HG03520 (cell line): Measurements from ENCODE around the gene CNIH2.
"Not testable (repeated sequence)": the region's sequence is repeated elsewhere in the genome, so short reads cannot be mapped to it uniquely, and the experiment has no call there.

ENCODE experiments used
- ATAC-seq: cut with Tn5 transposase; IDR thresholded peaks from one replicate; pipeline ENCODE4 v1.9.1; 2021; ENCODE audit warnings: mild to moderate bottlenecking, moderate library complexity; ENCODE audit not compliant: unreplicated experiment

Gene CNIH2

DNA sequence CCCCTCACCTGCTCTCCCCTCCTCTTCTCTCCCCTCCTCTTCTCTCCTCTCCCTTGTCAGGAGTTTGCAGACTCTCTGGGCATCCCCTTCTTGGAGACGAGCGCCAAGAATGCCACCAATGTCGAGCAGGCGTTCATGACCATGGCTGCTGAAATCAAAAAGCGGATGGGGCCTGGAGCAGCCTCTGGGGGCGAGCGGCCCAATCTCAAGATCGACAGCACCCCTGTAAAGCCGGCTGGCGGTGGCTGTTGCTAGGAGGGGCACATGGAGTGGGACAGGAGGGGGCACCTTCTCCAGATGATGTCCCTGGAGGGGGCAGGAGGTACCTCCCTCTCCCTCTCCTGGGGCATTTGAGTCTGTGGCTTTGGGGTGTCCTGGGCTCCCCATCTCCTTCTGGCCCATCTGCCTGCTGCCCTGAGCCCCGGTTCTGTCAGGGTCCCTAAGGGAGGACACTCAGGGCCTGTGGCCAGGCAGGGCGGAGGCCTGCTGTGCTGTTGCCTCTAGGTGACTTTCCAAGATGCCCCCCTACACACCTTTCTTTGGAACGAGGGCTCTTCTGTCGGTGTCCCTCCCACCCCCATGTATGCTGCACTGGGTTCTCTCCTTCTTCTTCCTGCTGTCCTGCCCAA is 1.9 kb upstream of the CNIH2 start:
- no peak for ATAC-seq

DNA sequence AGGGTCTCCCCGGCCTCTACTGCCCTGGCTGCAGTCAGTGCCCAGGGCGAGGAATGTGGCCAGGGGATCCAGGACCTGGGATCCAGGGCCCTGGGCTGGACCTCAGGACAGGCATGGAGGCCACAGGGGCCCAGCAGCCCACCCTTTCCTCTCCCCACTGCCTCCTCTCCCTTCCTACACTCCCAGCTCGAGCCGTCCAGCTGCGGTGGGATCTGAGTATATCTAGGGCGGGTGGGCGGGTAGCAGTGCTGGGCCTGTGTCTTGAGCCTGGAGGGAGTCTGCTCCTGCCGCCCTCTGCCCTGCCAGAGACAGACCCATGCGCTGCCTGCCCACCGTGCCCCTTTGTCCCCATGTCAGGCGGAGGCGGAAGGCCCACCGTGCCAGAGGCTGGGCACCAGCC is 1.4 kb upstream of the CNIH2 start:
- ATAC-seq: not testable (repeated sequence)

DNA sequence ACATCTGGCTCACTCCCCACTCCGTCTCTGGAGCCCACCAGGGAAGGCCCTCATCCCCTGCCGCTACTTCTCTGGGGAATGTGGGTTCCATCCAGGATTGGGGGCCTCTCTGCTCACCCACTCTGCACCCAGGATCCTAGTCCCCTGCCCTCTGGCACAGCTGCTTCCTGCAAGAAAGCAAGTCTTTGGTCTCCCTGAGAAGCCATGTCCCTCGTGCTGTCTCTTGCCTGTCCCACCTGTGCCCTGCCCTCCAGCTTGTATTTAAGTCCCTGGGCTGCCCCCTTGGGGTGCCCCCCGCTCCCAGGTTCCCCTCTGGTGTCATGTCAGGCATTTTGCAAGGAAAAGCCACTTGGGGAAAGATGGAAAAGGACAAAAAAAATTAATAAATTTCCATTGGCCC is 911 bp upstream of the CNIH2 start:
- ATAC-seq: not testable (repeated sequence)

DNA sequence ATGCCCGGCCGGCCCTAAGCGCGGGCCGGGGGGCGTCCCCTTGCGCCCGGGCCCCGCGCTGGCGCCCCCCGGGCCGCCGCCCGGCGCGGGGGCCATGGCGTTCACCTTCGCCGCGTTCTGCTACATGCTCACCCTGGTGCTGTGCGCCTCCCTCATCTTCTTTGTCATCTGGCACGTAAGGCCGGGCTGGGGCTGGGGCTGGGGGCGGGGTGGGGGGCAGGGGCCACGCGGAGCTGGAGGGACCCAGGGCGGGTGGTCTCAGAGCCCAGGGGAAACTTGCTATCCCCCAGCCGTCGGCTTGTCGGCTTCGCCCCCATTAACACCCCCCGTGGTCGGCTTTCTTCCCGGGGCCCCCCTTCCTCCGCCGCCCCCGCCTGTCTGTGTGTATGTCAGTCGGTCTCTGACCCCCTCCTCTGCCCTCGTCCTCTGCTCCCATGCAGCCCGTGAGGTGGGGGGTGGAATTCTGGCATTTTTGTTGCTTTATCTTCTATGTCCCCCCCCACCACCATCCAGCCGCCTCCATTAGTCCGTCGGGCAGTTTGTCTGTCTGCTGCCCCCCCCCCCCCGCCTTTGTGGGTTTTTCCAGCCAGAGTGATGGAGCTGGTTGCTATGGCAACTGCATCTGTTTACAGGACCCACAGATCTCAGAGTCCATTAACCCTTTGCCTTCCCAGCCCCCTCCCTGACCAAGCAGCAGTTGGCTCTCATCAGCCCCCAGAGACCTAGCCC is 552 bp downstream of the CNIH2 start:
- no peak for ATAC-seq

DNA sequence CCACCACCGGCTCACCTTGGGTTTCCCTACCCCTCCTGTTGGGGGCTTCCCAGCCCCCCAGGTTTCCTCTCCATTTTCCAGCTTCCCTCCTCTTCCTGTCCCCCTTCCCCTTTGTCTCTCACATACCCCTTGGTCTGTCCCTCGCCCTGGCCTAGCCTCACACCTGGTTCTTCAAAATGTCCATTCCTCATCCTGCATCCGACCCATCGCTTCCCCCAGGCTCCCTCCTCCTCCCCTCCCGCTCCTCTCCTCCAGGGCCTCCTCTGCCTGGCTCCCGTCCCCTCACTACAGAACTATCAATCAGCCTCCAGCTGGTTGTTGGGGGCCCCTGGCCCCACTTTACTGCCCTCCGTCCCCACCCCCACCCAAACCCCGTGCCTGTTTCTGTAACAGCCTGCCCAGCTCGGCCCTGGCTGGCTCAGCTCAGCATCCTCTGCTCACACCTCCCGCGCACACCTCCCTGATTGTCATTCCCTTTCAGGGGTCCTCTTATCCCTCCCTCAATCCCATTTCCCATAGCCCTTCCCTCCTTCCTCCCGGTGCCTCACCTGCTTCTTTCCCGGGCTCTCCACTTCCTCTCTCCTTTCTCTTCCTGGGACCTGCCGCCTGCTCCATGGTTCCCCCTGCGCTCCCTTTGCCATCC is 1.2 kb downstream of the CNIH2 start:
- no peak for ATAC-seq

DNA sequence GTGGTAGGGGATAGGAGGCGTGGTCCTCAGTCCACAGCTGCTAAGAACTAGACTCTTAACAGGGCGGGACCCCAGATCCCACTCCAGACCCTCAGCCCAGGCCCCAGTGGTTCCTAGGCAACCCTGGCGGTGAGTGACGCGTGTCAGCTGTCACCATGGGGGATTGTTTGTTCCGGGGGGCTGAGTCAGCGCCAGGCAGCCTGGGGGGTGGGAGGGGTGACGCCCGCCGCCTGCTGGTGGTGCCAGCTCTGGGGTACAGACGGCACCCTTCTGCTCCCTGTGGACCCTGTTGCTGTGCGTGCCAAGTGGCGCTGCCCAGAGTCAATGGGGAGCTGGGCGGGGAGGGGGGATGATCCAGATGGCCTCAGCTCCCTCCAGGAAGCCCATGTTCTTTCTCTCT is 2.5 kb downstream of the CNIH2 start:
- ATAC-seq: no peak

DNA sequence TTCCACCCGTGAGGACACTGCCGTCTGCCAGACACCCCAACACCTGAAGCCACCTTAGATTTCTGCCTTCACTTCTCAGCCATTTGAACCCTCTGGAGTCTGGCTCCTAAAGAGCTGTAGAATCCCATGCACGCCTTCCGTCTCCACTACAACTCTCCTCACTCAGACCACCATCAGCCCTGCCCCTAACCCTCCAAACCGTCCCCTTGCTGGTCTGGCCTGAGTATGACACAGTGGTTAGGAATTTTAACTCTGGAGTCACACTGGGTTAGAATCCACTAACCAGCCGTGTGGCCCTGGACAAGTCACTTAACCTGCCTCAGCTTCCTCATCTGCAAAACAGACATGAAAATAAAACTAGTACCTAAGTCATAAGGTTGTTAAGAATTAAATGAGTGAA is 3.0 kb downstream of the CNIH2 start:
- ATAC-seq: no peak

DNA sequence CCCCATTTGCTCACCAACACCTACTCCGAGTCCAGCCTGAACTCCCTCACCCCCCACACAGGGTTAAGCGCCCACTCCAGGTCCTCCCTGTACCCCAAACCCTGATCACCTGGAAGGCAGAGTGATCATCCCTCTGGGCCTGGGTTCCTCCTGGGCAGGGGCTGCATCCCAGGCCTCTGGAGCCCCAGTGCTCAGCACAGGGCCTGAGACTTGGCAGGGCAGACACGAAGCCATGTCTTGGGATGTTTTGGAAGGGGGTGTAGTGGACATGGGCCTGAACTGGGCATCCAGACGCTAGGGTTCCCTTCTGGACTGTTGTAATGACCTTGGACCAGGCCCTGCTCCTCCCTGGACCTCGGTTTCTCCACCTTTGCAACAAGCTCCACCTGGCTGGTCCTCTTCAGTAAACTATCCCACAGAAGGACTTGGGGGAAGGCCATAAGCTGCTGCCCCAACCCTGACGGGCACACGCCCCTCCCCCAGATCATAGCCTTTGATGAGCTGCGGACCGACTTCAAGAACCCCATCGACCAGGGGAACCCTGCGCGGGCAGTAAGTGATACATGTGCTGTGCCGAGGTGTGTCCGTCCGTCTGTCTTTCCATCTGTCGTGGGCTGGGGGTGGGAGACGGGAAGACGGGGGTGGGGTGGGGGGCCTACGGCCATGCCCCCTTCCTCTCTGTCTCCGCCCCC is 3.9 kb downstream of the CNIH2 start:
- ATAC-seq: no peak

DNA sequence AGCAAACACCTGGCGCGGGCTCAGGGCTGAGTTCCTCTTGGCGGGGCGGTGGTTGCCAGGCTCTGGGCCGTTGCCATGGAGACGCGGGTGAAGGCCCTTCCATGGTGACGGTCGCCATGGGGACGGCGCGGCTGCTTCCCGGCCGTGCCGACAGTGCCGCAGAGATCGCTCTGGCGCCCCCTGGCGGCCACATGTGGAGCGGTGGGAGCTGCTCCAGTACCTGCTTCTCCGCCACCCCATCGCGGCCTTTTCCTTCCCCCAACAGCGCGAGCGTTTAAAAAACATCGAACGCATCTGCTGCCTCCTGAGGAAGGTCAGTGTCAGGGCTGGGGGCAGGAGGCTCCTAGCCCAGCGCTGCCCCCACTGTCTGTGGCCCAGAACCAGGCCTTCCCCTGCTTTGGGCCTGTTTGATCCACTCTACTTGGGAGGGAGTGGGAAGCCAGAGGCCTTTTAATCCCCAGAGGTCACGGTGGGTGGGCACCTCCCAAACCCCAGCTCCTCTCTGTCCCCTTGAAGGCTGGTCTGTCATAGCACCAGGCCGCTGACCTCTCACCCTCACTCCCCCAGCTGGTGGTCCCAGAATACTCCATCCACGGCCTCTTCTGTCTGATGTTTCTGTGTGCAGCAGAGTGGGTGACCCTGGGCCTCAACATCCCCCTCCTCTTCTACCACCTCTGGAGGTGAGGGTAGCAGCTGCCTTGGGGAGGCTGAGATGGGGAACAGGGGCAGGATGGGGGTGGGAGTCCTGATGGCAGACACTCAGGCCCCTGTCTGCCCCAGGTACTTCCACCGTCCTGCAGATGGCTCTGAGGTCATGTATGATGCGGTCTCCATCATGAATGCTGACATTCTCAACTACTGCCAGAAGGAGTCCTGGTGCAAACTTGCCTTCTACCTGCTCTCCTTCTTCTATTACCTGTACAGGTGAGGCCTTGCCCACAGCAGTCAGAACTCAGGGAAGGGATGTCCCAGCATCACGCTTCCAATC is 4.8 kb downstream of the CNIH2 start:
- peak; percentile 80 for ATAC-seq

DNA sequence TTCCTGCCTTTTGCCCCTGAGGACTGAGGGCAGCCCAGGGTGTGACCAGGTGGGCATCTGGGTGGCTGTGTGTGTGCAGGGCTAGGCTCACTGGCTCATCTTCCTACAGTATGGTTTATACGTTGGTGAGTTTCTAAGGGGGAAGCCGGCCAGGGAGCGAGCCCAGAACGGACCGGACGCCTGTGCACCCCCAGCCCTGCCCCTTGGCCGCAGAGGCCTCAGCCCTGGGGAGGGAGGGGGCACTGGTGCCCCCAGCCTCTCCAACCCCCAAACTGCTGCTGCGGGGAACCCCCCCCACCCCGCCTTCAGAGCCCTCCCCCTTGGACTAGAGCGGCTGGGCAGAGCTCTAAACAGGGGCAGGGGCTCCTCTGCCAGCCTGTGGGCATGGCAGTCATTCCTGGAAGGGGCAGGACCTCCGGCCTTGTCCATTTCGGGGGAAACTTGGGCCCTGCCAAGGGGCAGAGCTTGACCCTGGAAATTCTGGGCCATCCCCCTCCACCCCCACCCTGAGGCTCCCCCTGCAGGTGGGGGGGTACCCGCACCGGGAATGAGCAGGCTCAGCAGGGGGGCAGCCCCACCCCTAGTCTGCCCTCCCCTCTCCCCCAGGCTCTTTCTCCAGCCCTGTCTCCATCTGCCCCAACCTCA is 5.6 kb downstream of the CNIH2 start:
- no peak for ATAC-seq

DNA sequence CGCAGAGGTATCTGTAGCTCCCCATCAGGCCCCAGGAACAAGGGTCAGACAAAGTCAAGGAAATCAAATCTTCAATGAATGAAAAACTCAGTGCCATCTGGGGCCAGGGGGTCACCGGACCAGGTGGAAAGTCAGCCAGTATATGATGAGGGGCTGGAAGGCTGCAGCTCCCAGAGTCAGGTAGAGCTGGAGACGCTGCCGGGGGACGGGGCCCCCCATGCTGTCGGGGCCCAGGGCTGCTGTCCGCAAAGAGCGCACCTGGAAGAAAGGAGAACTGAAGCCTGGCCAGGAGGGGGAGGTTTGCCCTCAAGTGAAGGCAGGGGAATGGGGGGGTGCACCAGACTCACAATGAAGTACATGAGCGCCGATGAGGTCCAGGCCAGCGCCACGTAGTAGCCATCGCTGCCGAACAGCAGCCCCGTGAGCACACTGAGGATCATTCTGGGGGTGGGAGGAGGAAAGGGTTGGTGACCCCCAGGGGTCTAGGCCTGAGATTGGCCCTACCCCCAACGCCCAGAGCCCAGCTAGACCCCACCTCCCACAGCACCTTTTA is 6.6 kb downstream of the CNIH2 start:
- ATAC-seq: no peak

DNA sequence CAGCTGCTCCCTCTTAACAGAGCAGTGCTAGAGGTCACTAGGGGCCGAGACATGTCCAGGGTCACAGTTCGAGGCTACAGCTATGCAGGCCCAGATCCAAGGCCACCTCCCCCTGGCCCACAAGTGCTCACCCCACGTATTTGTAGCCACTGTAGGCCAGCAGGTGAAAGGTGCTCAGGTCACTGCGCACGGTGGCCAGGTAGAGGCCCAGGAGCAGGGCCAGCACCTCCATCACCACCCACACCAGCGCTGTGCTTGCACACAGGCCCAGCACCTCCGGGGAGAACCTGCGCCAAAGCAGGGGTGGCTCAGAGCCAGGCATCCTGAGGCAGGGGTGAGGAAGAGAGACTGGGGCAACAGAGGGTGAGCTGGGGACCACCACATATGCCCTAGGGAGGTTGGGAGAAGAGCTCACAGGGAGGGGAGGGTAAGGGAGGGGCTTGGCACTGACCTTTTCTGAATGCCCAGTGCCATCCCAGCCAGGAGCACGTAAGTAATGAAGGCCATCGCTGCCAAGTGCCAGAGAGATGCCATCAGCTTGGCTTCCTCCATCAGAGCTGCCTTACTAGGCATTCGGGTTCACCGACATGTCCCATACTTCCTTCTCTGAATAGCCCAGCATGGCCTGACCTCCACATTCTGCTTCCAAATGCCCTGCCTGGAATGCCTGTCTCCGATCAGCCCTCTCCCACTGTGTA is 7.4 kb downstream of the CNIH2 start:
- no peak for ATAC-seq

DNA sequence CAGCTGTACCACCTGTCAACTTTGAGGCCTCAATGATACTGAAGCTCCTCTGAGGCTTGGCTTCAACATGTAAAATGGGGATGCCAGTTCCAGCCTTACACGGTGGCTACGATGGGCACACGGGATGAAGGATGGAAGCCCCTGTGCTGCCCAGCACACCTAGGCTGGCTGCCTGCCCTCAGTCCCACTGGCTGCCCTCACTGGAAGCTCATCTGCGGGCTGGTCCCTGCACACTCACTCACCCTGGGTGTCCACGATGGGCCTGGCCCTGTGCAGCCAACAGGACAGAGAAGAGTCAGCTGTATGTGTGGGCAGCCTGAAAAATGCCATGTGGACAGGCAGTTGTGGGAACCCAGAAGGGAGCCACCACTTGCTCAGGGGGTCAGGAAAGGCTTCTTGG is 8.7 kb downstream of the CNIH2 start:
- ATAC-seq: no peak

DNA sequence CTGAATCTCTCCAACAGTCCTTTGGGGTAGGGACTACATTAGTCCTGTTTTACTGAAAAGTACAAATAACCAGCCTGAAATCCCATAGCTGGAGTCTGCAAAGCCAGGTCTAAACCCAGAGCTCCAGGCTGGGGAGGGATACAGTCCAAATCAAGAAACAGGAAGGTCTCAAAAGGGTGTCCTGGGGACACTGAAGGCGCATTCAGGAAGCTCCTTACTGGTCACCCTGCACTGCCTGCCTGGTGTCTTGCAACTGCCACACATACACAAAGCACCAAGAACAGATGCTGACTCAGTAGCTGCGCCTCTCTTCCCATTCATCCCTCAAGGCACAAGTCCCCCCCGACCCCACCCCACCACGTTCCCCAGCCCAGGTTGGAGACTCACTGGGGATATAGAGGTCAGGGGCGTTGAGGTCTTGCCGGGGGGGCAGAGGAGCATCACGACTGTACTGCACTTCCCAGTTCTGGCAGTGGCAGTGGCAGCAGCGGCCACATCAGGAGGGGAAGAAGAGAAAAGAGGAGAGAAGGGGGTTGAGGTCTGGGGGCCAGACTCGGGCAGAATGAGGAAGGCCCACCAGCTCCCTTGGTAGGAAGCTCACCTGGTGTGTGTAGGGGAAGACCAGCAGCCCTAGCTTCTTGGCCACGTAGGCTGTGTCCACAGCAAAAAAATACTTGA is 9.4 kb downstream of the CNIH2 start:
- no peak for ATAC-seq

DNA sequence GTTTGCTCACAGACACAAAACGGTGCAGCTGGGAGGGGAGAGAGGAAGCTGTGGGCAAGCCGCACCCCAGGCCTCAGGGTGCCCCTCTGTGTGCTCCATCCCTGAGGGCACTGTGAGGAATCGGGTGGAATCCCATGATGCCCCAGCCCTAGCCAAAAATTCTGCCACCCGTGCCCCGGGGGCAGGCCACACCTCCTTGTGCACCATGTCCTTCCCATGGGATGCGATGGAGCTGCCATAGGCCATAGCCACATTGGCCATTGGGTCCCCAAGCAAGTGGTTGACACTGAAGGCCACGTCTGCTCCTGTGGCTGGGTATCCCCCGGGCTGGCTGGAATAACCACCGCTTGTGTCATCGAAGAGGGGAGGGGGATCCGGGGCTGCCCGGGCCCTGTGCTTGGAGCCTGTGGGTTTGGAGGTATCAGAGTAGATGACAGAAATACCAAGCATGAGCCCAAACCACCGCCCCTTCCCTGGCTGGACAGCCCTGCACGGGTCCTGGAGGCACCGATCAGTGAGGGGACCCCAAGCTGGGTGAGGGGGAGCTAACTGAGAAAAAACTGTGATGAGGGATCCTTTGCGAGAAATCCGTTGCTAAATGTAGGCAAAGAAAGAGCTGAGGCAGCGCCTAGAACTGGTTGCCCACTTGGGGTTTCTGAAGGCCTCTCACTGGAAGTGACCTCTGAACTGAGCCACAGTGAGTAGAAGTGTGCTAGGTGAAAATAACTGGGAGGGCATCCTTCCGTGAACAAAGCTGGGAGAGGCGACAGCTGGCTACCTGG is 10.1 kb downstream of the CNIH2 start:
- ATAC-seq: no peak

DNA sequence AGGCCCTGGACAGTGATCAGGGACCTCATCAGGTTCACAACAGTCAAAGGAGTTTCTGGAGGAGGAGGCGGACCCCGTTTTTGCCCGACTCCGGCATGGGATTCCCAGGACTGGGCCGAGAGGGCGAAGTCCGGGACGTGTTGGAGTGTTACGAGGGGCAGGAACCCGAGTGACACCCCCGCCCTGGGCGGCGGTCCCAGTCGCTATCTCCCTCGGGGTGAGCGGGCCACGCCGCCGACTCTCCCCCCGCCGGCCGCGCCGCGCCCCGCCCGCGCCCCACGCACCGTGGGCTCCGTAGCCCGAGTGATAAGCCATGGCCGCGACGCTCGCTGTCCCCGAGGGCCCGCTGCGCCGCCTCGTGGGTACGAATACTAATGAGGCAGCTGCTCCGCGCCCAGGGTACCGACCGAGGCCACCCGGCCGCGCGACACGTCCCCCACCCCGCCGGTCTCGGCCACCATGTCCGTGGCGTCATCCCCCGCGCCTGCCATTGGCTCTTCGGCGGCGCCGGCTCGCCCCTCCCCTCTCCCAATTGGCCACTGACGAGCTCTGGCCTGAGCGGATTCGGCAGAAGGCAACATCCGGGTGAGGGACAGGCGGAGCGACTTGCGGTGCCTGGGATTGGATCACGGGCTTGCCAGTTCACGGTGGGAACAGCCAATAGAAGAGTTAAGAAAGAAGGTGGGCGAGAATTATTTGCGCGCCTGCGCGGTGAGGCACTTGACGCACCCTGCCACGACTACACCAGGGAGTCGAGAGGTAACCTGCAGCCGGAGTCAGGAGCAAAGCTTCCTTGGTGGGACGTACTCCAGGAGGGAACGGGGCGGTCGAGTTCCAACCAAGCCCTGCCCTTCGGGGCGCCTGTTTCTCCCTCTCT is 10.9 kb downstream of the CNIH2 start, which contains the start of gene YIF1A:
YIF1A (minus strand) TSS at position 473 of the 877 bp plus-strand sequence; CDS start at position 315, 158 bp downstream.
- peak; percentile 86 for ATAC-seq
